ENCODE data around the gene PIK3AP1. TPM values are rescaled to one million over a fixed set of nuclear protein-coding genes. Genes with fewer than 3 reads are reported as not detected.

The PIK3AP1 gene
- polyA plus RNA-seq, 1 donor = 4.5 TPM

DNA sequence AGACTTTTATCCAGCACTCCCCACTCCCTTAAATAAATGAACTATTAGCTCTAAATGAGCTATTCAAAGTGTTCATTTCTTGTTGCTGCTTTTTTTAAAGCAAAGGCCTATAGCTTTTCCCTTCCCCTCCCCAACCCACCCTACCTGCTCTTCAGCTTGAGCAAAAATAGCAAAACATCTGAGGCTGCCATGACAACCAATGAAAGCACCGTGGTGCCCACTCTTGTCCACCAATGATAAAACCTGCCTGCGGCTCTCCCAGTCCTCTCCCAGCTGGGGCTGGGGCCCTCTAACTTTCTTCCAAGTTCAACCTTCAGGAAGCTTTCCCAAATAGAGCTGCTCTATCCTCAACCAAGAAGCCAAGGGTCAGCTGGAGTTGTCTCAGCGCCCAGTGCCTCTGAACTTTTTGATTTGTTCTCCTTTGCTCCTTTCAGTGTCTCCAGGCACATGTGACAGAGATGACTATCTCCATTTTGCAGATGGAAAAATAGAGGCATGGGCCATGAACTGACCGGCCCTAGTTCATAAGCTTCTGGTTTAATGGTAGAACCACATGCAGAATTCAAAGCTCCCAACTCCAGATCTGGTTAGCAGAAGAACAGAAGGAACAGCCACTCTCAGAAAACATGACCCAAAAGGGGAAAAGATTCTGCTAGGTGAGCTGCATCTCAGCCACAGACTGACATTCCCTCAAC is 47.7 kb downstream of the PIK3AP1 start:
- DNase-seq = no peak

DNA sequence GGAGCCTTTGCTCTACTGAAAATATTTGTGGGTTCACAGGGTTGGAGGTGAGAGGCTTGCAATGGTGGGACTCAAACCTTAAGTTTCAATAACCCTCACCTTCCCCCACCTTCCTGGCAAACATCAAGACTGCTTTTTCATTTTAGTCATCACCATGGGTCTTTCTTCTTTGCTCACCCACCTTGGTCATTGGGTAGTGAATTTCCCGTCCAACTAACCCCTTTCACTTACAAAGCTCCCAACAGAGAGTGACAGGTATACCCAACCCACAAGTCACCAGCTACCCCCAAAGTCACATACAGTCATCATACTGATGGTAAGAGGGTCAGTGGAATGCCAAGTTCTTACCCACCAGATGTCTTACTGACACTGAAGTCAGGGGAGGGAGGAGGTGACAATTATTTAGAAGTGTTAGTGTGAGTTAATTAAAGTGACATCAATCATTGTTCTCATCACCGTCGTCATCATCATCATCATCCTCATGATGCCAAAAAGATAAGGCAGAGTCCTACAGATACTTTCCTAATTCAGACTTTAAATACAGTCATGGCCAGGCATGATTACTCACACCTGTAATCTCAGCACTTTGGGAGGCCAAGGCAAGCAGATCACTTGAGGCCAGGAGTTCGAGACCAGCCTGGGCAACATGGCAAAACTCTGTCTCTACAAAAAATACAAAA is 49.0 kb downstream of the PIK3AP1 start:
- DNase-seq = no peak

DNA sequence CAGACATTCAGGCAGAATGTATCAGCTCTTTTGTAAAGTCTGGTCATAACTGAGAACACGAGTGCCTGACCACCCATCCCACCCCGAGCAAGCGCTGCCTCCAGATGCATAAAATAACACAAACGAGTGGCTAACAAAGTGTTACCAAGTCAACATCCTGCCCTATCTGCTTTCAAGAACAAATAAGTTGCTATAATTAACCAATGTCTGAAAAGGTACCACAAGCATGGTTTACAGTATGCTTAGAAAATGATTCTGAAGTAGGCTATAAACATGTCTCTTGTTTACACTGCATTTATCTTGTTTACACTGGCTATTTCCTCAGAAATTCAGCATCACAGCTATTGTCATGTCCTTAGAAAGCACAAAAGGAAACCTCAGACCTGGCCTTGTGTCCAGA is 49.5 kb downstream of the PIK3AP1 start:
- DNase-seq = no peak

DNA sequence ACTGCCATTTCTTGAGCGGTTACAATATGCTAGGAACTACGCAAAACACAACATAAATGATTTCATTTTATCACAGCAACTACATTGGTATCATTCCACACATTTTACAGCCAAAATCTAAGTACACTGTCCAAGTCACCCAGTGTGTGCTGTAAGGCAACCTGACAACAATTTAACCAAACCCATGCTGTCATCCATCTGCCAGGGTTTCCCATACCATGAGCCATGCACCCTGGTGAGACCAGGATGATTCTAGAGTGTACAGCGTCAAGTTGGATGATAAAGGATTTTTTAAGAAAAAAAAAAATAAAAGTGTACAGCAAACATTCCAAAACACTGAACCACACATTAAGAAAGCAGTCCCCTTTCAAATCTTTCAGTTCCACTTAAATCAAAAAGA is 52.9 kb downstream of the PIK3AP1 start:
- DNase-seq = no peak

DNA sequence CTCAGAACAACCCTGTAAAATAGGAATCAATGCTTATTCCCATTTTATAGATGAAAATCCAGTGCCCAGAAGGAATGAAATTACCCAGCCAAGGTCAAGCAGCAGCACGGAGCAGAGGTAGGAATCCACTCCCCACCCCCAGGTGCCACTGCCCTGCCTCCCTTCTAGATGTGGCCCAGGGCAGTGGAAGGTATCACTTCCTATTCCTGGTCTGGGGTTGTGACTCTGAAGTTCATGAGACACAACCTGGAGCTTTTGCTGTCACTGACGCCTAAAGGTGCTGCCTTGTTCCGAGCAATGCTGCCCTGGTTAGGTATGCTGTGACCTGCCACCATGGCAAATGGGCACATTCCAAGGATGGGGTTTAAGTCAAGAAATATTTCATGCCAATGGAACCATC is 53.6 kb downstream of the PIK3AP1 start:
- no peak for DNase-seq

DNA sequence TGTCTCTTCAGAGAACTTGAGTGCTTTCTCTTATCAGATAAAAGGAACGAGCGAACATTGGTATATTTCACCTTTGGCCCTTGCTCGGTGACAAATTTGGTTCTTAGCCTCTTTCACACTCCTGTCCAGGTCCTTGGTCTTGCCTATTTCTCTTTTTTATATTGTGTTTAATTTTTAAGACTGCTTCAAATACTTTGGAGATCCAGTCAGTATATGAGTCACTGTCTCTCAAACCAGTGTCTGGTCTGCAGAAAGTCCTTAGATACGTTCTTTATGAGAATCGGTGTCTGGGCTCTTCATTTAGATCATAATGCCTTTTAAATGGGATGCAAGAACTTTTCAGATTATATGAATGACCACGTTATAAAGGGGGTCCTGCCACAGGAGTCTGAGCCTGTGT is 55.0 kb downstream of the PIK3AP1 start:
- DNase-seq = no peak

DNA sequence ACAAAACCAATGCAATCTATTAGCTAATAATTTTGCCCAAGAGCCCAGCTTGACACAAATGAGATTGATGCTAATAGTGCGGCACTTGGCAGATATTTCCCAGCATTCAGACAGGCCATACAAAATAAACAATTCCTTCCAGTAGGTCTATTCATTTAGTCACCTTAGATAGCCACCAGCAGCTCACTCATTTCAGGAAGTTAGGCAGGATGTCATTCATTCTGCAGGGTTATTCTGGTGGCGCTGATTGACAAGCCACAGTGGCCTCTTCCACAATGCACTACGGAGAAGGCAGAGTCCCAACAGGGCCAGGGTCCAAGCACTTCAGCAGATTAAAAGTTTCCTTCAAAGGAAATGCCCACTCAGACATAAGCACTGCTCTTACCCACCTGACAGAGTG is 55.8 kb downstream of the PIK3AP1 start:
- no peak for DNase-seq

DNA sequence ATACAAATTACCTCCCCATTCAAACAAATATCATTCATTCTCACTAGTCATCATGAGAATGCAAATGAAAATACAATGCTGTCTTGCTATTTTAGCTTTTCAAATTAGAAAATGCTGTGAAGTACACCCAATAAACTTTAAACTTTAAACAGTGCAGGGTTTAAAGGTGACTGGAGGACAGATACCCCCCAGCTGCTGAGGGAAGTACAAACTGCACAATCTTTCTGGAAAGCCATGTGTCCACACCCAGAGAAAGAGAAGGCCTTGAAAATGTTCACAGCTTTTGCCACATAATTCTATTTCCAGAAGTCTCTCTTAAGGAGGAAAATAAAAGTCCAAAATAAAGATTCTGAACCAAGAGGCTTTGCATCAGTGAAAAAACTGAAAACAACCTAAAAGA is 56.5 kb downstream of the PIK3AP1 start:
- no peak for DNase-seq

DNA sequence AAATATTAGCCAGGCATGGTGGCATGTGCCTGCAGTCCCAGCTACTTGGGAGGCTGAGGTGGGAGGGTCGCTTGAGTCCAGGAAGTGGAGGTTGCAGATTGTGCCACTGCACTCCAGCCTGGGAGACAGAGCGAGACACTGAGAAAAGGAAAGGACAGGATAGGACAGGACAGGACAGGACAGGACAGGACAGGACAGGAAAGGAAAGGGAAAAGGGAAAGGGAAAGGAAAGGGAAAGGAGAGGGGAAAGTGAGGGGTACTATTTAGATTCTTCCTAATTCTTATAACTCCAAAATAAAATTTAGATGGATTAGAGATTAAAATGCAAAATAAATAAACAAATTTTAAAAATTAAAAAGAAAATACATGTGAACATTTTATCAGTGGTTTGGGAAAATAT is 58.7 kb downstream of the PIK3AP1 start:
- DNase-seq = no peak

DNA sequence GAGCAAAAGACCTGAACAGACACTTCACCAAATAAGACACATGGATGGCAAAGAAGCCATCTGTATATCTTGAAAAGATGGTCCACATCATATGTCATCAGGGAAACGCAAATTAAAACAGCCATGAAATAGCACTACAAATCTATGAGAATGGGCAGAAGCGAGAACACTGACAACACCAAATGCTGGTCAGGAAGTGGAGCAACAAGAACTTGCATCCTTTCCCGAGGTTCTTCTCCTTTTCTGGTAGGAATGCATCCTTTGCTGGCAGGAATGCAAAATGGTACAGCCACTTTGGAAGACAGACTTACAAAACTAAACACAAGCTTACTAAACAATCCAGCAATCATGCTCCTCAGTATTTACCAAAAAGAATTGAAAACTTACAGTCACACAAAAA is 60.0 kb downstream of the PIK3AP1 start:
- DNase-seq = no peak

DNA sequence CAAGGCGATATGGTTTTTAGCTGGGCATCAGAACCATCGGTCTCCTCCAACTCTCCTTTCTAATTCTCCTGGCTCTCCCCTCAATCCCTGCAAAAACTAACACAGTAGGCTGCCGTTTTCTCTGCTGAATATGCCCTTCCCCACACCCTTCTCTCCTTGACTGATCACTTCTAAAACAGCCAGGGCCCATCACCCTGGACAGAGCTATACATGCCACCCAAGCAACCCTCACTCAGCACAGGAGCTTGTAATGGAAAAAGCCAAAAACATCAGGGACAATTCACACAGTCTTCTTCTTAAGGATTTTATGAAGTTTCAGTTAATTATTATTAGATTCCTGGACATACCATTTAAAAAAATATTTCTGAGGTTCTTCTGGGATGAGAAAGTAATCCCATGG is 61.5 kb downstream of the PIK3AP1 start:
- no peak for DNase-seq

DNA sequence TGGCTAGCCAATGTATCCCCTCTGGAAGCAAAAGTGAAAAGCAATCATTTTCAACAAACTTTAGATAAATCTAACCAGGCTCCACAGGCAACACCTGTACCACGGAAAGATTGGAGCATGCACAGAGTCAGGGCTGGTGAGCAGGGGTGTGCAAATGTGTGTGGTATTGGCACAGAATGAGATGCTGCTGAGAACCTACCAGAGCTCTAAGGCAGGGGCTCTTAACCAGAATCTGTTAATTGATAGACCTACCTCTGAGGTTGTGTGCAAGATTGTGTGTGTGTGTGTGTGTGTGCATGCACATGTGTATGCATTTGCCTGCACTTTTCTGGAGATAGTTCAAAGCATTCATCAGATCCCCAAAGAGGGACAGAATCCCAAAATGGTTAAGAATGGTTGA is 62.9 kb downstream of the PIK3AP1 start:
- DNase-seq = no peak

DNA sequence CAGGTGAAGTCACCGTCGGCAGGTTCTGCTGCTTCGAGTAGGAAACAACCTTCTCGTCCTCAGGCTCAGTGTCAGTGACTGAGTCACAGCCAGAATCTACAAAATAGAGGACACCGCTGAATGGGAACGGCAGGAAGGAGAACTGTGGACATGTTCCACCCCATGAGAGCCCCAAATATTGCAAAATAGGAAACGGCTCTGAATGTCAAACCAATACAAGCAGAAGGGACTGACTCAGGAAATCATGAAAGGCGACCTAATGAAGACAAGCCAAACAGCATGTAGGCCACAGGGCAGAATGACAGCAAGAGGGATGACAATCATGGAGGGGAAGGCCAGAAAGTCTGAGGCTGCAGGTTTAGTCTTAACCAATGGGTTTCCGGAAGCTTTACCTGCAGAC is 63.5 kb downstream of the PIK3AP1 start:
- DNase-seq = no peak

DNA sequence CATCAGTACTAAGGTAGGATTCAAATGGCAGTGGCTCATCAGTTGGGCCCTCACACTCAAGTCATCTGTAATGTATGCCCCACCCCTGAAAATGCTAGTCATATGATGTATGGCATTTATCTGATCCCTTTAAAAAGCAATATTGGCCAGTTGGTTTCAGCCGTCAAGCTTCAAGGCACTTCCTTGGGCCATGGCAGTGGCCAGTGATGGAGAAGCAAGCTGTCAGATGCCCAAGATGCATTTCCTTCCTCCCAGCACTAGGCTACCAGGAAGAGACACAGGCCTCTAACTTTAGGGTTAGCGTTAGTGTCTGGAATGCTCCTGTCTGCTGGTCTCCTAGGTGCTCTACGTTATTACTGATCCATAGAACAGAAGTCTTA is 64.1 kb downstream of the PIK3AP1 start:
- no peak for DNase-seq

DNA sequence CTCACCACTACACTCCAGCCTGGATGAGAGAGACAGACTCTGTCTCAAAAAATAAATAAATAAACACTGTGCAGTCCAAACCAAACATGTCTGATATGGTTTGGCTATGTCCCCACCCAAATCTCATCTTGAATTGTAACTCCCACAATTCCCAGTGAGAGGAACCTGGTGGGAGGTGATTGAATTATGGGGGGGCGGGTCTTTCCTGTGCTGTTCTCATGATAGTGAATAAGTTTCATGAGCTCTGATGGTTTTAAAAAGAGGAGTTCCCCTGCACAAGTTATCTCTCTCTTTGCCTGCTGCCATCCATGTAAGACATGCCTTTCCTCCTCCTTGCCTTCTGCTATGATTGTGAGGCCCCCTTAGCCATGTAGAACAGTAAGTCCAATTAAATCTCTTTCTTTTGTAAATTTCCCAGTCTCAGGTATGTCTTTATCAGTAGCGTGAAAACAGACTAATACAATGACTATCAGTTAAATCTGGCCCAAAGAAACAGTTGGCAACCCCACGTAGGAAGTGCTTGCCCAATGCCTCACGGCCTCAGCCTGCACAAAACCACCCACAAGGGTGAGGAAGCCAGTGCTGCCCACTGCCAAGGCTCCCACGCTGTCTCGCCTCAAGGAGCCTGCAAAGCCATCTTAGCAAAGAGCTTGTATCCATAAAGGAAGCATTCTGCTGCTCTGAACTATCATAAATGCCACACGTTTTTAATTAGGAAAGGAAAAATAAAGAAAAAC is 64.7 kb downstream of the PIK3AP1 start:
- DNase-seq = no peak

DNA sequence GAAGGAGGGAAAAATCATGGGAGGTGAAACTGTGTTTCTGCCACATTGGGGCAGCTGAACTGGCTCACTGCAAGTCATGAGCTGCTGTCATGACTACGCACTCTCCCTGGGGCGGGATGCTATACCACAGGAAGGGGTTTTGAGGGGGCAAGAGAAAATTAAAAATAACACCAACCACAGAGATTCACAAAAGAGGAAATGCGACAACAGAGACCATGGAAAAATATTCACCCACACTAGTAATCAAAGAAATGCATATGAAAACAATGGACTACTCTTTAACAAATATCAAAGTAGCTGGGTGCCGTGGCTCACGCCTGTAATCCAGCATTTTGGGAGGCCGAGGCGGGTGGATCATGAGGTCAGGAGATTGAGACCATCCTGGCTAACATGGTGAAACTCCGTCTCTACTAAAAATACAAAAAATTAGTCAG is 68.3 kb downstream of the PIK3AP1 start:
- no peak for DNase-seq

DNA sequence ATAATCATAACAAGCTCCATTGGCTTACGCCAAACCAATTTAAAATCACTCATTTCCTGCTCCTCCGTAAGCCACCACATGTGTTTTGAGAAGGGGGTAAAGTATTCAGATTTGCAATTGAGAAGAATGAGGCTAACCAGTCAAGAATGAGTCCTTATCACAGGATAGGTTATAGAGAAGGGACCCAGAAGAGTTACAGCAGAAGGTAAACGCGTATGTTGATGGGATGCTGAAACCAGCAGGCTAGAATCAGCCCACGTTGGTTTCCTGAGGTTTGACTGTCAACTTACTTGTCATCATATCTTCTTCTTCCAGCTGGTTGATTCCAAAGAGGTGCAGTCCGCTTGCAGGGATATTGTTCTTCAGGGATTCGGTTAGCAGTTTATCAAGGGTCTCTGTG is 69.4 kb downstream of the PIK3AP1 start:
- no peak for DNase-seq

DNA sequence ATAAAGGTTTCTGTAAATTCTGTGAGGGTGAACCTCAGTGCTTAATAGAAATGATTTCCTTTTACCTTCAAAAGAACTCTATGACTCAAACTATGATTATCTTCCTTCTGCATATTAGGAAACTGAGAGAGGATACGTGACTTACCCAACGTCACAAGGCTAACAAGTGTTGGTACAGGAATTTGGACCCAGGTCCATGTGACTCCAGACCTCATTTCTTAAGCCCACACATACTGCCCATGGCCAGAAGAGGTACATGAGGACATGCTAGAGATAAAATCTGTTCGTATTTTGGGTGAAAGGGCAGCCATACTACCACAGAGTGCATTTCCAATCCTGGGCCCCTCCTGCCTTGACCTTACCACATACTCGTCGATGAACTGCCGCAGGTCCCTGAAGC is 72.0 kb downstream of the PIK3AP1 start:
- no peak for DNase-seq

DNA sequence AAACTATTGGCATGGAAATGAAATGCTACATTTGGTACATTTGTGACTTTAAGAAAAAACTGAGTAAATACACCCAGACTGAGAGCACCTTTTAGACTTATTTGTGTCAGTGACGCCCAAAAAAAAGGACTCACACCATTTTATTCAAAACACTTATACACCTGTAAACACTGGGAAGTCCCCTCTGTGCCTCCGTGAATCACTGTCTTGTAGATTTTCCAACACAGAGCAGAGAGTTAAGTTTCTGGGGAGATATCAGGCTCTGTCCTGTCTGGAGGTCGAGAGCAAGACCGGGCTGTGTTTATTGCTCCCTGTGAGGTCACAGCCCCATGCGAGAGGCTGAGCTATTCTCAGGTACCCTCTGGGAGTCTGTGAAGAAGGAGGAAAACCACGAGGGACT is 72.8 kb downstream of the PIK3AP1 start:
- no peak for DNase-seq

DNA sequence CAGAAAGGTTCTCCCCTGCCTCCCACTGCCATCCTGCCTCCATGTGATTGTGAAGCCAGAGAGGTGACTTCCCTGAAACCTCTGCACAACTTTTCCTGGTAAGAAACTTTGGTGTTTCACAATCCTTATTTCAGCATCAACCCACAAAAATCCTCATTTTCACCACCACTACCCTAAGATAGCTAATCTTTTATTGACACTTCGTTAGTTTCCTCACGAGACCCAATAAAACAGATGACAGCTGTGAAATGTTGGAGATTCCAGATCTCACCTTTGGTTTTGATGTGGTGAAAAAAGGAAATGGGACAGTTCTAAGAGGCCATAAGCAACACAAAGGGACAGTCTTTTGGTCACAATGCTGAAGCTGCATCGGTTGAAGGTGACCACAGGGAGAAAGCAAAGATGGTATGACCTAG is 73.6 kb downstream of the PIK3AP1 start:
- DNase-seq = no peak

DNA sequence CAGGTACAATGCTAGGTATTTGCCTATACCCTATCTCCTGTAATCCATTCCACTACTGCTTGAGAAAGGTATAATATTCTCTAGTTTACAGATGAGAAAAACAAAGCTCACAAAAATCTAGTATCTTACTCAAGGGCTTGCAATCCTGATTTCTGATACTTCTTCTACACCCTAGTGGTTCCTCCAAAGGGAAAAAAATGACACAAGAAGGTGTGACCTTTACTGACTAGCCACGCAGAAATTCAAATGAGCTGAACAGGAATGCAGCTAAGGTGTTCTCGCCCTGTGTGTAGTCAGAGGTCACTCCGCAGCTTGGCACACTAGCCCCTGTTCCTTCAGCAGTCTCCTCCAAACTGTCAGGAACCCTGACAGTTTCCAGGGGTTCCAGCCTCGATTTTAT is 74.0 kb downstream of the PIK3AP1 start:
- no peak for DNase-seq

DNA sequence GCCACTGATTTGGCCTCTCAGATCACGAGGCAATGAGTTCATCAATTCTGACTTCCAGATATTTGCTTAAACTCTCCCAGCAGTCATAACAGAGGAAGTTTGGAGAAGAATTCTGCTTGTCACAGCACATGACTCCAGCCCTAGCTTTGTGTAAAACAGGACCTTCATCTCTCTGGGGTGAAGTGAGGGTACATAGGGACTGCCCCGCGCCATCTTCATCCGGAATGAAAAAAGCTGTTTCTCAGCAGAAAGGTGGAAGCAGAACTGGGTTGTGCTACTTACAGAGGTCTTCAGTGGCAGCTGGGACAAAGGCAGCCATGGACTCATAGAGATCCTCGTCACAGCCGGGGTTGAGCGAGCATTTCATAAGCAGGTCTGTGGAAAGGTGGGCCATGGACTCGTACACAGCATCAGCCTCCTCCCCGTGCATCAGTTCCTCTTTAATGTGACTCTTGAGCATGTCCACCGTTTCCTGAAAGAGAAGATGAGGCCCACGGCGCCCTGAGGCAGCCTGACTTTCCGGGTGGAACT is 75.1 kb downstream of the PIK3AP1 start:
- no peak for DNase-seq

DNA sequence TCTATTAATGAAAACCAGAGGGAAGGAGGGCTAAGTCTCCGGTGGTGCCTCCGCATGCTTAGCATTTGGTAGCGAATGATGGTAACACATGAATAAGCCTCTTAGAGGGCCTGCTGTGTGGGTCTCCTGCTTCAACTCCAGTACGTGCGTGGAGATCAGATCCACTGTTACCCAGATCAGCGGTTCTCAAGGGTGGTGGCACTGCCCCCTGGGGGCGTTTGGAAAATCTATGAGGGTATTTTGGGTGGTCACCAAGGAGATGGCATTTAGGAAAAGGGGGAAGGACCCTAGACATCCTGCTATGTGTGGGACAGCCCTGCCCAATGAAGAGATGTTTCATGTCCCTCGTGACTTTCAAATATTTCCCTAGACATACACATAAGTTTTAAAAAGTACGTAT is 76.4 kb downstream of the PIK3AP1 start:
- DNase-seq = no peak
